Fibroblast of upper back skin (primary cell): ENCODE measurements around the gene MCUB.
A peak's percentile ranks its signal among the peaks of the same experiment; 100 is the strongest.

ENCODE experiments used
- DNase-seq: peaks from one replicate; pipeline ENCODE4 v3.0.0-alpha.2; 2013

The MCUB gene

DNA sequence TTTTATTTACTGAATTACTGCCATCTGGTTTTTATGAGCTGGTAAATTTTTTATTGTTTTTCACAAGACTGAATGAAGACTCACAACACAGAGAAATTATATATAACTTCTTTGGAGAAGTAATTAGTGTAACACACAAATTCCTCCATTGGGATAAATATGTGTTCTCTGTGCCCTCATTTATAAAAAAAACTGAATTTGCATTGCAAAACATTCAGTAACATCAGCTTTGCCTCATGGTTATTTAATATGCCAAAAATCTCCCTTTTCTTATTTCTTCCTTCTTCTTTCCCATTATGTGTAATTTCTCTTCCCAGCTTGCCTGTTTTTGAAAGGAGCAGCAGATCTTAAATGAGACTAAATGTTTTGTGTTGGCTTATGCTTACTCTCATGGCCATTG lies 124.7 kb downstream of the MCUB start:
- DNase-seq: no peak

DNA sequence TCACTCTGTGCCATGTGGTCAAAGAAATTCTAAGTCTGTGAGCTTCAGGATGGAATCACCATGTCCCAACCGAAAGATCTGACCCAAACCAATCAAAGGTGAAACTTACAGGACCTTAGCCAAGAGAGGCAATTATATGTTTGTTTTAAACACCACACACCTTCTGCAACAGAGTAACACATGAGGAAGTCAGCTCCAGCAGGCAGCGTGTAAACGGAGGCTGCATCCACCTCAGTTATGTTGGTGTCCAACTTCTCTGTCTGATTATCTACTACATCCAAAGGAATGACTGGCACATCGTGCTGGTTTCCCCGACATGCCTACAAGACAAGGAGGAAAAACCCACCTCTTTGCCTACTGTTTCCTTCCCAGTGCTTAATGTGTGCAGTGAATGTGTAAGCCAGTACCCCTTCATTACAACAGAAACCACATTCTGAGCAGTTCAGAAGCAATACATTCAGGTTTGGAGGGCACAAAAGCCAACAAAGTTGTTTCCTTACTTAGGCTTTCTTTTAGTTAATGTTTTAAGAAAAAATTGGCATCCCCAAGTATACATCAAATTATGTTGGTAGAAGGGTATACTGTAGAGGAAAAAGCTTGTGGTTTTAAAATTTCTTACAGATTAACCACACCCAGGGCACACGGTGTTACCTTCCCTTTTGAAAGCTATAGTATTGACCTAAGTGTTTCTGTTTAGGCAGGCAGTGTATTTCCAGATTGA lies 130.8 kb downstream of the MCUB start:
- no peak for DNase-seq

DNA sequence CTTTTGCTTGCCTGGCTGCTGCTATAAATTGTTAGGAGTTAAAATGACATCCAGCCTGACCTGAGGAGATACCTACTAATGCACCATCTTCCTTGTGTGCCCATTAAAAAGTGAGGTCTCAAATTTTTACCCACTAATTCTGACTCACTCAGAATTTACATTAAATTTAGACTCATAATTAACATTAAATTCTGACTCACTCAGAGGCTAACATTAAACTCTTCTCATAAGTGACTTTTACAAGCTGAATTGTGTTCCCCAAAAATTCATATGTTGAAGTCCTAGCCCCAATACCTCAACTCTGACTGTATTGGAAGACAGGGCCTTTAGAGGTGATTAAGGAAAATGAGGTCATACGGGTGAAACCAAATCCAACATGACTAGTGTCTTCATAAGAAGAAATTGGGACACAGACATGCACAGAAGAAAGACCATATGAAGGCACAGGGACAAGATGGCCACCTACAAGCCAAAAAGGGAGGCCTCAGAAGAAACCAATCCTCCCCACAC lies 131.4 kb downstream of the MCUB start:
- no peak for DNase-seq

DNA sequence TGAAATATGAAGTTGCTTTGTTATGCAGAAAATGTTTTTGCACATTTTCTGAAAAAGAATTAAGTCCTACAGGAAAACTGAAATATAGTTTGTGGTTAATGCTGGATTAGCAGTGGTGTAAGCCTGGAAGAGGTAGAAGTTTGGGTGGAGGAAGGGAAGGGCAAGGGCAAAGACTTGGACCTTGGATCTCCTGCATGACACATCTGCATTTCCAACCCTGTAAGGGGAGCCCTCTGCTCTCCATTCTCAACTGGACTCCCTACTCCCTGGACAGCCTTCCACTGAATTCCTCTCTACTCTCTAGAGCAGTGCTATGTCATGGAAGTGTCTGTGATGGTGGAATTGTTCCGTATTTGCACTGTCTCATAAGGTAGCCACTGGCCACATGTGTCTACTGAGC lies 138.6 kb downstream of the MCUB start:
- no peak for DNase-seq

DNA sequence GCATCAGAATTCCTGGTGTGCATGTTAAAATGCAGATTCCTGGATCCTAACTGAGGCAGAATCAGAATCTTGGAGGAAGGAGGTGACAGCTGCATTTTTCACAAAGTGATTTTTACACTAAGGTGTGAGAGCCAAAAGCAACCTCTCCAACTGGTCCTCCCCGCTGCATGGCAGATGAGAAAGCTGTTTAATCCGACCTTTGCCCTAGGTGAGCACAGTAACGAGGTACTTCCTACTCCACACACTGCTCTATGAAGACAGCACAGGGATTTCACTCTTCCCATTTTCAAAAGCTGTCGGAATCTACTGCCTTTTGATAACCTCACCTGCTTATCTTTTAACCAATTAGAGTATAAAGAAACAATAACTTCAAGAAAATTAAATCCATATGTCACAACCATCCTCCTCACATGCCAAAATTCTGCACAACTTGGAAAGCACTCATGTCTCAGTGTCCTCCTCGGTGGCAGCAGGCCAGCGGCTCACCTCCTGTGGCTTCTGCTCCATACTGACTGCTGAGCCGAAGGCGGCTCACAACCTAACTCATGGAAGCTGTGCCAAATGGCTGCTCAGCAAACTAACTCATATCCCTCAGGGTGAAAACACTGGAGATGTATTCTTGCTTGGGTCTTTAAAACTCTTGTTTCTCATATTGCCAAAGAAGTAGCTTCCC lies 139.6 kb downstream of the MCUB start:
- DNase-seq: peak; percentile 59

DNA sequence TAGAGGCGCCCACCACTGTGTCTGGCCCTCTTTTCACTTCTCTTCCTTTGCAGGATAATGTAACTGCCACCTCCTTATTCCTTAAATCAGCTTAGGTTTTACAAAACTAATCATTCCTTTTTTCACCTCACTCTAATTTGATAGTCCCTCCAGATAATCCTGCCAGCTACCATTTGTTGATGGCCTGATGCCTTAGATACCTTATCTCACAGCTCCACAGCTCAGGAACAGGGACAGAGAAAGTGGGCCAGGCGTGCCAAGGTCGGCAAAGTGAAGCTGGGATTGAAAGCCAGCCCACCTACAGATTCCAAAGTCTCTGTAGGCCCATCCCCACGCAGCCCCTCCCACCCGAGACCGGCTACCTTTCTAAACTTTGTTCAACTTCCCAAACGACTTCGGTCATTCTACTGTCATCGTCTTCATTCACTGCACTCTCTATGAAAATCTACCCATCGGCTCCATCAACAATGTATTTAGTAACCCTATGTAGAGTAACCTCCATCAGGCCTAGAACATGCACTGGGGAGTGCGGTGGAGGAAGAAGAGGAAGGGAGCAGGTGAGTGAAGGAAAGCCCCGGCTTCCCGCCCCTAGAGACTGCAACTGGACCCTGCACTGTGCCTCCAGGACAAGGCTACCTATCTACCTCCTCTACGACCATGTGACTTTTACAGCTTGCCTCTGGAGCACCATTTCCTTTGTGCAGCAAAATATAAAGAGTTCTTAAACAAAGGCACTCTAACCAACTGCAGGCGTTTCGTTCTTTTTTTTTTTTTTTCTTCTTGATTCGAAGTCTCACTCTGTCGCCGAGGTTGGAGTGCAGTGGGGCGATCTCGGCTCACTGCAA lies 141.7 kb downstream of the MCUB start:
- DNase-seq: no peak

DNA sequence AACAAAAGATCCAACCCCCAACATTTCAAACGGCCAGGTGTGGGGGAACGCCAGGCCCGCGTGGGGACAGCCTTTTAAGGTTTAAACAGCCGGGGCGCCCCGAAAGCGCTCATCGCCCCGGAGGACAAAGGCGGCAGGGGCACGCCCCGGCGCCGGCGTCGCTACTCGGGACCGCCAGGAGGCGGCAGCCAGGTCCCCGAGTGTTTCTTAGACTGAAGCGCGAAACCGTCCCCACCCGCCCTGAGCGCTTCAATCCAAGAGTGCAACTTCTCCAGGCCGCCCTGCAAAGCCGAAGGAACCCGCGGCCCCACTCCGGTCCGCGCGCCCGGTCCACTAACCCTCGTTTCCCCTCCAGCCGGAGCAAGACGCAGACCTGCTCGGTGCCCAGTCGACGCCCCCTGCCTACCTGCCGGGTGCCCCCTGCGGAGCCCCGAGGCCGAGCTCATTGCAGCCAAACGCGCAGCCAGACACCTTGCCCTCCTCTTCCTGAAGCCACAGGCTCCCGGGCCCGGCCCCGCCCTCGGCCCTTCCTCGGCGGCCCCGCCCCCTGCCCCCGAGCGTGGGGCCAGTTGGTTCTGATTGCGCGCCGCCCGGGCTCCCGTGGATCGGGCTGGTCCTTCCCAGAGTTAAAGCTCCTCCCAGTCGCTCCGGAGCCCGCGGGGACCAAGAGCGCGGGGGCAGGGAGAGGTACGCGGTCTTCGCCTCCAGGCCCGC lies 143.1 kb downstream of the MCUB start, which contains the start of gene CASP6:
TSS of gene CASP6 (minus strand) at position 496 of the 714 bp plus-strand sequence. CDS start at position 446, 50 bp downstream.
- peak; percentile 60 for DNase-seq

DNA sequence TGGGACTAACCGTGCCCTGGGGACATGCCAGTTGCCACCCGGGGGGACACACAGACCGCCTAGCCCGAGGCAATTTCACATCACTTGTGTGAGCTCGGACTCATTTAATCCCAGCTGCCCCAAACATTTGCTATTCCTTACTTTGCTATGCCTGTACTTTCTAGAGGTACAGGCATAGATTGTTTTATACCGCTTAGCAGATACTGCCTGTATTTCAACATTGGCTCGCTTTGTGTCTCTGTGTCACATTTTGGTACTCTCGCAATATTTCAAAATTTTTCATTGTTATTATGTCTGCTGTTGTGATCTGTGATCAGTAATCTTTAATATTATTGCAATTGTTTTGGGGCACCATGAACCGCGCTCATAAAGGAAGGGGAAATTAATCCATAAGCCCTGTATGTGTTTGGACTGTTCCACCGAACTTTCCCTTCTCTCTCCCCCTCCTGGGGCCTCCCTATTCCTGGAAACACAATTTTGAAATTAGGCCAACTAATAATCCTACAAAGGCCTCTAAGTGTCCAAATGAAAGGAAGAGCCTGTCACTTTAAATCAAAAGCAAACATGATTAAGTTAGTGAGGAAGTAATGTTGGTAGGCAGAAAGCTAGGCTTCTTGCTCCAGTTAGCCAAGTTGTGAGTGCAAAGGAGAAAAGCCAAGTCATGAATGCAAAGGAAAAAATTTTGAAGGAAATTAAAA lies 143.8 kb downstream of the MCUB start:
- DNase-seq: no peak

DNA sequence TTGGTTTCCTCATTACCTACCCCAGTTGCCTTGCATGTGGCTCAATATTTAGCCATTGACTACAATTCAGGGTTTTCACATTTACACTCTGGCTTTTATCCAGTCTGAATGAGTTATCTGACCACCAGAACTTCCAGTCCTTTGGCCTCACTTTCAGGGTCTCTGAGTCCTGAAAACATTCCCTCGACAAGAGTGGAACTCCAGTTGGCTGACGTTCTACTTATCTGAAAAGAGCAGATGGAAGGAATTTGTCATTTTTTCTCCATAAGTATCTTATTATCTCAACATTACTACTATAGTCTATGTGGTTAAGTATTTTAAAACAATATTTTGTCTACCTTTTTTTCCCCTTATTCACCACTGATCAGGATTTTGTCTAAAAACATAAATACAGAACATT lies 148.4 kb downstream of the MCUB start:
- DNase-seq: peak; percentile 21

DNA sequence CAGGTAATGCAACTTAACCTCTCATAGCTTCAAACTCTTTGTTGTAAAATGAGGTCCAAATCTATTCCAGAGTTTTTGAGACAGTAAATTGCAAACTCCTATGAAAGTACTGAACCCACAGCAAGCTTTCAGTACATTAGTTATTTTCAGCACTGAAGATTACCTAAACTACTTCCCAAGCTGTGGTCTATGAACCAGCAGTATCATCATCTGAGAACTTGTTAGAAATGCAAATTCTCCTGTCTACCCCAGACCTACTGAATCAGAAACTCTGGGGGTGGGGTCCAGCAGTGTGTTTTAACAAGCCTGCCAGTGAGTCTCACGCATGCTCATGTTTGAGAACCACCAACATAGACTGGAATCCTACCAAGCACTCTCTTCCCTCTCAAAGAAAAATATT lies 148.9 kb downstream of the MCUB start:
- DNase-seq: no peak

DNA sequence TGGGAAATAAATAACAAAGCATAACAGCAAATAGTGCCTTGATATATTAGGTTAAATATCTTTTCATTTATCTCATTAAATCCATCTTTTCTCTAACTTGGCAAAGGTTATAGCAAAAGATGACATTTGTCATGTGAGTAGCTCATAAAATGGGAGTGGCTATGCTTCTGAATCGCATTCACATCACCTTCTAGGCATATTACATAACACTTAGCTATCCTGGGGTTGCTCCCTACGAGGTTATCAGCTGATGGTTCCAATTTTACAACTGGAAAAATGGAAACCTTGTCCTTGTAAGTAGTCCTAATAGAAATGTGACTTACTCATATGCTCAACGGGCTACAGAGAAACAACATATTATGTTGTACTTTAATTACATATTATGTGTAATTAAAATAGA lies 153.5 kb downstream of the MCUB start:
- no peak for DNase-seq

DNA sequence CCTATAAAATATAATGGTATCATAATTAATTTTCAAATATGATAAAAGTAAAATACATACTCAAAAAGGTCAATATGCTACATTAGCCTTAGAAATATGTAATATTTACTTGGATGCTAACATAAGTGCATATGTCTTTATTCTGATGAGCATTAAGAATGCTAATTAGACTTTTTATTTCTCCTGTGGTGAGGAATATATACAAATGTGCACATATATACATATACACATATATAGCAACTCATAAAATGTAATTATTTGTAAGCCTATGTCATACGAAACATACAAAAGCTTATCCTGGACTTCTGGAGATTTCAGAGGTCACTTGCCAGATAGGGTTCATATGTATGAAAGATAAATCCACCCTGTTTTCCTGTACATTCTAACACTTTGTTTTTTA lies 158.7 kb downstream of the MCUB start:
- no peak for DNase-seq

DNA sequence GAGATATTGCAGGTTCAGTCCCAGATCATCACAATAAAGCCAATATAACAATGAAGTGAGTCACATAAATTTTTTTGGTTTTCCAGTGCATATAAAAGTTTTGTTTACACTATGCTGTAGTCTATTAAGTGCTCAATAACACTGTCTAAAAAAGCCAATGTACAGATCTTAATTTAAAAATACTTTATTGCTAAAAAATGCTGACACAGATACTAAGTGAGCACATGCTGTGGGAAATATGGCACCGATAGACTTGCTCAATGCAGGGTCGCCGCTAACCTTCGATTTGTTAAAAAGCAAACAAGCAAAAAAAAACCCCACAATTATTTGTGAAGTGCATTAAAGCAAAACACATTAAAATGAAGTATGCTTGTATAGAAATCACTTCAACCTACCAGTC lies 159.6 kb downstream of the MCUB start:
- no peak for DNase-seq

DNA sequence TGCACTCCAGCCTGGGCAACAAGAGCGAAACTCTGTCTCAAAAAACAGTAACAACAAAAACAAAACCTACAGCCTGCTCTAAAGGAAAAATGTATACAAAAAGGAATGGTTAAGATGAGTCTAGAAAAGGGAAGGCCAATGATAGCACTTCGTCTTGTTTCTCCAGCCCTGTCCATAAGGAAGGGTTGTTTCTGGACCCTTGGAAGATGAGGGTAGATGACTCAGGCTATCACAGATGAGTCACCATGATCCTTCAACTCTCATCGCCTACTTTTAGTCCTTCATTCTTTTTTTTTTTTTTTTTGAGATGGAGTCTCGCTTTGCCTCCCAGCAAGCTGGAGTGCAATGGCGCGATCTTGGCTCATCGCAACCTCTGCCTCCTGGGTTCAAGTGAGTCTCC lies 161.0 kb downstream of the MCUB start:
- peak; percentile 23 for DNase-seq

DNA sequence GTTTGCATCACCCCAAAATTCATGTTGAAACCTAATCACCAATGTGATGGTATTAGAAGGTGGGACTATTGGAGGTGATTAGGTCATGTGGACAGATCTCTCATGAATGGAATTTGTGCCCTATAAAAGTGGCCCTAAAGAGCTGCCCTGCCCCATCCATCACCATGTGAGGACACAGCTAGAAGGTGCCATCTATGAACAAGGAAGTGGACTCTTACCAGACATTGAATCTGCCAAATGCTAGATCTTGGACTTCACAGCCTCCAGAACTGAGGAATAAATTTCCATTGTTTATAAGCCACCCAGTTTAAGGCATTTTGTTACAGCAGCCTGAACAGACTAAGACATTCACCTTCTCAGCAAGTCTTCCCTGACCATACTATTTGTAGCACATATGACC lies 162.3 kb downstream of the MCUB start:
- DNase-seq: no peak

DNA sequence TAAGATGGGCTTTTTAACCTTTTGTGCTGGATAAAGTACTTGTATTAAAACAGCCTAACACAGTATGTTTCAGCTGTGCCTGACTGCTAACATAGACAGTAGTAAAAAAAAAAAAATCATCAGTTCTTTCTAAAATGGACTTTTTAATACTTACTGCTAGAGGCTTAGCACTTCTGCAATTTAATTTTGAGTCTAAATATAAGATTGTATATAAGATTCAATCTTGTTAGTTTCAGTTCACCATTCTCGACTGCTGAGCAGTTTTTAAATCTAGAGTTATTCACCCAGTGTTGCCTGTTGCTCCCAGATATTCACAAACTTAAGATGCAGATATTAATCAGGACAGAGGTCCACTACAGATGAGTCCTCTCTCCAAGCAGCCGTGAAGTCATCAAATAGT lies 163.1 kb downstream of the MCUB start:
- no peak for DNase-seq

DNA sequence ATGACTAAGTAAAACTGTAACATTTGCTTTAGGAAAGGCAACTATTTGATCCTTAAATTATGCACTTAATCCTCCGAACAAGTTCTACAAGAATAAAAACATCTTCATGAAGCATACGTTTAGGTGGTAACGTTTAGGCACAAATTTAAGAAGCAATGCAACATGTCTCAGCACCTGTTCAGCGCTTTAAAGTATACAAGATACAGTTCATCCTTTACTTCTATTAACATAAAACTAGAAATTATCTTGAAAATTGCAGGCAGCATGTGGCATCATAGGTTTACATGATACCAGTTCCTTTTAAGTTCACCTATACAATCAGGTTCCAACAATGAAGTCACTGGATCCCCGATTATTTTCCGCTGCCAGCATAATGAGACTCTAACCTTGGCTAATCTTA lies 168.3 kb downstream of the MCUB start:
- no peak for DNase-seq

DNA sequence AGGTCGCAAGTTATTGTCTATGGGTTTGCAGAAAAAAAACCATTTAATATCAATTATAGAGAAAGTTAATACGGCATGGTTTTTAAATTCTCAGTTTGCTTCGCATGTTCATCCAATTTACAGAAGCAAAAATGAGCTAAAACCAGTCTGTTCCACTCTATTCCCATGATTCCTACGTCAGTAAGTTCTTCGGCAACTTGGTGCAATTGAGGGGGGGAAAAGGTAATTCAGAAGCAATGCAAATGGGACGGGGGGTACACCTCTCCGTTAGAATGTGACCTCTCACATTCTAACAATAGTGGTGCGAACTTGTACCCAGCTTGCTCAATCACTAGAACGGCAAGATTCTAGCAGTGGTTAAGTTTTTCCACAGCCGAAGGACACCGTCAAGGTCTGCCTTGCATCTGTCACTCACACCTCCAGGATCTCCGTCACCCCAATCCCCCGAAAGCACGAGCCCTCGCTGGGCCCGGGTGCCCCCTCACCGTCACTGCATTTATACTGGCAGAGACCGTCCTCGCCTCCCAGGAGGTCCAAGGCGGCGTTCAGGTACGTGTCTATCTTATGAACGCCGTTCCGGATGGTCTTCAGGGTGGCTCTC lies 169.2 kb downstream of the MCUB start:
- no peak for DNase-seq

DNA sequence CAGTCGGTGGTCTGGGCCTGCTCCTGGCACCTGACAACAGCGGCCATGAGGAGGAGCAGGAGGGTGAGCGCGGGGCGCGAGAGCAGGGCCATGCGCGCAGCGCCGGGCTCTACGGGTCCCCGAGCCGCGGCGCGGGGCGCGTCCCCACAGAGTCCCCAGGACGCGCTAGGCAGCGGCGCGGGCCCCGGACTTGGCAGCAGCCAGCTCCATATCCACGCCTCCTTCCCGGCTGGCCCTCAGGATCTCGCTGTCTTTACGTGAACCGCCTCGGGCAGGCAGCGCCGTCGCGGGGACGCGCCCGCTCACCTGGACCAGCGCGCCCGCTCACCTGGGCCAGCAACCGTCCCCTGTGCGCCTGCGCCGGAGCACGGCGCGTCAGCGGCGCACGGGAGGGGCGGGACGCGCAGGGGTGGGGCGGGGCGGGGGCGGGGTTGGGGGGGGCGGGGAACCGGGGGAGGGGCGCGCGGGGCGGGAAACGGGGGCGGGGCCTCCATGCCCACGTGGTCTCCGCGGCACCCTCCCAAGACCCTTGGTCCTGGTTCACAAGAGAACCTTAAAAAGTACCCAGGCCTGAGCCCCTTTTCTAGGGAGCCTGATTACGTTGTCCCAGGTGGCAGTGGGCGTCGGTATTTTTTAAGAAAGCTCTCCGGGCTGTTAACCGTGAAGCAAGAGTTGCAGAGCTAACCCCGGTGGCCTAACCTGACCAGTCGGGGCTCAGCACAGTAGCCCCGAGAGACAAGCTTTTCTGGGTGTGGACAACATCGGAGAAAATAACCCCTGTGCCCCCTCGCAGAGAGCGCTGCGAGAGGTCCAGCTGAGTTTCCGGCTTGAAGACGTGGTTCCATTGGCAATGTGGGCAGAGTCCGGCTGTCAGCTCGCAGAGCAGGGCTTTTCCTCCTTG lies 169.9 kb downstream of the MCUB start, which contains the start of gene PLA2G12A:
TSS of gene PLA2G12A (minus strand) at position 353 of the 901 bp plus-strand sequence. CDS start at position 92, 261 bp downstream.
- DNase-seq: peak; percentile 40
